Common myeloid progenitor, CD34-positive (primary cell): Measurements from ENCODE around the gene CMTR1. TPM values are rescaled to one million over a fixed set of nuclear protein-coding genes. Genes with fewer than 3 reads are reported as not detected.

Experiments
- CTCF ChIA-PET: fragments of 350-600 bp; sonication (Branson Sonifier 250); formaldehyde crosslinking; loops from one replicate; lab custom pipeline; 2021; ENCODE audit warnings: antibody characterized with exemption; lab: Charles Lee
- POLR2A ChIA-PET: fragments of 350-600 bp; sonication (Branson Sonifier 250); formaldehyde crosslinking; loops from one replicate; lab custom pipeline; 2021; ENCODE audit warnings: antibody characterized with exemption; lab: Charles Lee
- DNase-seq, 3 donors: peaks; one replicate each; pipeline versions ENCODE4 v3.0.0 to v3.0.0-alpha.2; 2013
- H3K27ac ChIP-seq, 2 experiments: 1 replicate in 1 of 2; 2 replicates in 1 of 2; pipeline ENCODE4 v1.7.0; 2013; ENCODE audit warnings: inconsistent platforms in 2 of 2, low read length in 2 of 2, mild to moderate bottlenecking in 2 of 2, low read depth in 1 of 2, moderate library complexity in 1 of 2; ENCODE audit not compliant: severe bottlenecking in 2 of 2, insufficient read depth in 1 of 2, poor library complexity in 1 of 2
- H3K27me3 ChIP-seq, 5 experiments: replicated peaks in 2 of 5; 1 replicate in 3 of 5; 2 replicates in 2 of 5; pipeline versions ENCODE4 v1.6.1 to v1.7.0; 2013; ENCODE audit warnings: low read length in 4 of 5, mild to moderate bottlenecking in 2 of 5, moderate library complexity in 2 of 5, inconsistent platforms in 1 of 5; ENCODE audit not compliant: insufficient read depth in 5 of 5, control insufficient read depth in 4 of 5
- H3K36me3 ChIP-seq, 4 experiments: 1 replicate in 2 of 4; 2 replicates in 2 of 4; pipeline versions ENCODE4 v1.6.1 to v1.7.0; 2013; ENCODE audit warnings: low read length in 3 of 4, control low read depth in 1 of 4, mild to moderate bottlenecking in 1 of 4; ENCODE audit not compliant: control insufficient read depth in 4 of 4, insufficient read depth in 4 of 4
- H3K4me1 ChIP-seq, 4 experiments: 1 replicate in 3 of 4; 2 replicates in 1 of 4; pipeline versions ENCODE4 v1.6.1 to v1.7.1; 2013; ENCODE audit warnings: low read length in 3 of 4, mild to moderate bottlenecking in 3 of 4, control low read depth in 1 of 4, inconsistent platforms in 1 of 4, moderate library complexity in 1 of 4; ENCODE audit not compliant: control insufficient read depth in 4 of 4, insufficient read depth in 4 of 4; ENCODE audit errors: control extremely low read depth in 1 of 4
- H3K4me3 ChIP-seq, 7 experiments: 1 replicate in 4 of 7; 2 replicates in 3 of 7; pipeline versions ENCODE4 v1.5.1 to v1.7.0; 2013; ENCODE audit warnings: mild to moderate bottlenecking in 7 of 7, low read length in 6 of 7, moderate library complexity in 6 of 7, inconsistent platforms in 2 of 7, low read depth in 2 of 7, control low read depth in 1 of 7; ENCODE audit not compliant: insufficient read depth in 4 of 7, control insufficient read depth in 1 of 7; ENCODE audit errors: extremely low read depth in 1 of 7
- H3K9me3 ChIP-seq, 5 experiments: 1 replicate in 4 of 5; 2 replicates in 1 of 5; pipeline versions ENCODE4 v1.6.1 to v1.7.1; 2013; ENCODE audit warnings: low read length in 4 of 5, mild to moderate bottlenecking in 2 of 5, inconsistent platforms in 1 of 5, low read depth in 1 of 5, moderate library complexity in 1 of 5; ENCODE audit not compliant: control insufficient read depth in 4 of 5, insufficient read depth in 2 of 5; ENCODE audit errors: control extremely low read depth in 1 of 5
- WGBS: methylation state at CpG from one replicate; pipeline ENCODE4 v1.1.5; 2013; ENCODE audit not compliant: insufficient coverage; 5-methylcytosine and 5-hydroxymethylcytosine counted together
- polyA plus RNA-seq: library from polyadenylated mRNA; unstranded; fragments of 120-200 nt; gene quantifications from one replicate; pipeline ENCODE4 v1.2.1, GENCODE V29; 2013

CMTR1 gene
- 36.0 TPM for polyA plus RNA-seq

- WGBS: 0% methylated on average over 57 of the region's 61 CpGs
- H3K27me3 ChIP-seq: no peaks in the 10 kb centered on the region
- H3K36me3 ChIP-seq: peaks cover 6 to 25% (median 16%) of the 10 kb centered on the region in 4 experiments
- ChIA-PET CTCF (no interaction called here), POLR2A (interaction anchor here (1.1 kb wide), 1 partner anchor 206 kb away, joined by 4 read pairs; no protein-coding TSS in a partner anchor)
- H3K4me3 ChIP-seq: peak within 1 kb of the TSS; percentile 75 to 100 (median 88)
- peaks cover 10 to 19% (median 15%) of the 10 kb centered on the region in 4 experiments for H3K4me1 ChIP-seq
- peak within 1 kb of the TSS; percentile 85 to 89 for H3K27ac ChIP-seq
- no peaks in the 10 kb centered on the region for H3K9me3 ChIP-seq
- peak; percentile 96 to 97 (median 97) for DNase-seq
Observed at GRCh38 chr6:37432916-37433656, at the start of gene CMTR1. Gene CMTR1, plus strand, starts transcription at chr6:37433221. Its CDS starts 2,409 bp downstream, at chr6:37435630.

- H3K4me3 ChIP-seq: no peak overlapping the region
Observed at GRCh38 chr6:37388578-37388977, 44.4 kb upstream of the CMTR1 start.

GRCh38 chr6:37389857-37390256 lies 43.2 kb upstream of the CMTR1 start:
- H3K4me3 ChIP-seq: no peak overlapping the region
- POLR2A ChIA-PET: no interaction called here
- no peak for DNase-seq
- H3K36me3 ChIP-seq: peaks cover 13 to 72% (median 47%) of the 10 kb centered on the region in 4 experiments
- no peaks in the 10 kb centered on the region for H3K27me3 ChIP-seq
- no peak overlapping the region for H3K27ac ChIP-seq
- H3K9me3 ChIP-seq: no peaks in the 10 kb centered on the region
- no peaks in the 10 kb centered on the region for H3K4me1 ChIP-seq
- 100% methylated on average over 1 of the region's 3 CpGs for WGBS
- CTCF ChIA-PET: interaction anchor here (1.3 kb wide), 1 partner anchor 17 kb away, joined by 3 read pairs; no protein-coding TSS in a partner anchor

More at GRCh38 chr6:37388578-37388977, 44.4 kb upstream of the CMTR1 start:
- DNase-seq: no peak
- CTCF ChIA-PET: interaction anchor here (1.3 kb wide), 1 partner anchor 15 kb away, joined by 3 read pairs; no protein-coding TSS in a partner anchor
- peaks cover 16 to 72% (median 48%) of the 10 kb centered on the region in 4 experiments for H3K36me3 ChIP-seq
- no peaks in the 10 kb centered on the region for H3K4me1 ChIP-seq
- POLR2A ChIA-PET: no interaction called here
- H3K9me3 ChIP-seq: no peaks in the 10 kb centered on the region
- no peak overlapping the region for H3K27ac ChIP-seq
- H3K27me3 ChIP-seq: no peaks in the 10 kb centered on the region

- peaks cover 13 to 71% (median 47%) of the 10 kb centered on the region in 4 experiments for H3K36me3 ChIP-seq
Observed at GRCh38 chr6:37391120-37391519, 41.9 kb upstream of the CMTR1 start.

GRCh38 chr6:37392821-37393220 lies 40.2 kb upstream of the CMTR1 start:
- no peak overlapping the region for H3K27ac ChIP-seq
- ChIA-PET POLR2A (no interaction called here), CTCF (interaction anchor here (1.6 to 4.0 kb wide), 2 partner anchors 10 to 89 kb away, joined by 3 to 16 read pairs; no protein-coding TSS in a partner anchor)
- no peaks in the 10 kb centered on the region for H3K4me1 ChIP-seq
- no peak for DNase-seq
- no peaks in the 10 kb centered on the region for H3K9me3 ChIP-seq
- peaks cover 11 to 61% (median 40%) of the 10 kb centered on the region in 4 experiments for H3K36me3 ChIP-seq
- WGBS: no CpG with 5 or more reads among the region's 1 CpG
- H3K27me3 ChIP-seq: no peaks in the 10 kb centered on the region
- H3K4me3 ChIP-seq: no peak overlapping the region

More at GRCh38 chr6:37391120-37391519, 41.9 kb upstream of the CMTR1 start:
- no peaks in the 10 kb centered on the region for H3K27me3 ChIP-seq
- CTCF ChIA-PET: no interaction called here
- WGBS: 96% methylated on average over 2 of the region's 2 CpGs
- no peak overlapping the region for H3K4me3 ChIP-seq
- H3K4me1 ChIP-seq: no peaks in the 10 kb centered on the region
- H3K9me3 ChIP-seq: no peaks in the 10 kb centered on the region
- no peak for DNase-seq
- POLR2A ChIA-PET: no interaction called here
- peak overlapping the region in 1 of 2 experiments; percentile 27 for H3K27ac ChIP-seq

GRCh38 chr6:37393381-37393929 lies 39.6 kb upstream of the CMTR1 start:
- no CpG with 5 or more reads among the region's 1 CpG for WGBS
- Histone ChIP-seq H3K9me3 (no peaks in the 10 kb centered on the region), H3K36me3 (peaks cover 11 to 54% (median 34%) of the 10 kb centered on the region in 4 experiments), H3K27ac (no peak overlapping the region), H3K4me1 (no peaks in the 10 kb centered on the region), H3K4me3 (no peak overlapping the region), H3K27me3 (no peaks in the 10 kb centered on the region)
- POLR2A ChIA-PET: no interaction called here
- DNase-seq: no peak
- CTCF ChIA-PET: interaction anchor here (1.1 to 4.0 kb wide), 3 partner anchors 11 to 89 kb away, joined by 3 to 16 read pairs (median 4); no protein-coding TSS in a partner anchor
